H9 (cell line): ENCODE results near the gene PLG. TPM values are rescaled to one million over a fixed set of nuclear protein-coding genes. Genes with fewer than 3 reads are reported as not detected.

ENCODE experiments used
- DNase-seq: peaks from one replicate; pipeline ENCODE4 v3.0.0-alpha.2; 2017
- H2AFZ ChIP-seq: one replicate; pipeline ENCODE4 v1.6.1; 2013; ENCODE audit warnings: mild to moderate bottlenecking, low read length, control low read depth, moderate library complexity
- H2AK5ac ChIP-seq: 2 replicates; pipeline ENCODE4 v1.6.1; 2013; ENCODE audit warnings: low read length, control low read depth, mixed read lengths; ENCODE audit not compliant: insufficient read length
- H2BK120ac ChIP-seq: one replicate; pipeline ENCODE4 v1.6.1; 2013; ENCODE audit warnings: low read depth, mild to moderate bottlenecking, low read length, control low read depth, inconsistent platforms; ENCODE audit not compliant: poor library complexity, severe bottlenecking
- H2BK12ac ChIP-seq: 2 replicates; pipeline ENCODE4 v1.6.1; 2013; ENCODE audit warnings: low read length, control low read depth, mixed read lengths, low read depth; ENCODE audit not compliant: insufficient read length
- H2BK15ac ChIP-seq: 2 replicates; pipeline ENCODE4 v1.6.1; 2013; ENCODE audit warnings: low read depth, low read length, control low read depth
- H2BK20ac ChIP-seq: one replicate; pipeline ENCODE4 v1.6.1; 2013; ENCODE audit warnings: low read depth, mild to moderate bottlenecking, low read length, control low read depth, inconsistent platforms; ENCODE audit not compliant: poor library complexity, severe bottlenecking
- H2BK5ac ChIP-seq: 2 replicates; pipeline ENCODE4 v1.6.1; 2013; ENCODE audit warnings: low read length, control low read depth, mixed read lengths; ENCODE audit not compliant: insufficient read length
- H3K14ac ChIP-seq: 2 replicates; pipeline ENCODE4 v1.6.1; 2013; ENCODE audit warnings: low read length, control low read depth; ENCODE audit not compliant: insufficient read depth
- H3K18ac ChIP-seq: 2 replicates; pipeline ENCODE4 v1.6.1; 2013; ENCODE audit warnings: low read depth, mild to moderate bottlenecking, mixed read lengths, low read length, control low read depth; ENCODE audit not compliant: insufficient read length
- H3K23ac ChIP-seq: 2 replicates; pipeline ENCODE4 v1.6.1; 2013; ENCODE audit warnings: low read length, control low read depth, mixed read lengths, low read depth; ENCODE audit not compliant: insufficient read length
- H3K23me2 ChIP-seq: 2 replicates; pipeline ENCODE4 v1.6.1; 2013; ENCODE audit warnings: low read depth, mild to moderate bottlenecking, mixed read lengths, low read length, control low read depth; ENCODE audit not compliant: insufficient read length, poor library complexity, severe bottlenecking
- H3K27ac ChIP-seq: 2 replicates; pipeline ENCODE4 v1.5.1; 2013; ENCODE audit warnings: low read length, control low read depth, mixed read lengths, low read depth; ENCODE audit not compliant: insufficient read length
- H3K27me3 ChIP-seq: 2 replicates; pipeline ENCODE4 v1.6.1; 2013; ENCODE audit warnings: low read length, control low read depth, inconsistent platforms; ENCODE audit not compliant: insufficient read depth
- H3K4ac ChIP-seq: 2 replicates; pipeline ENCODE4 v1.6.1; 2013; ENCODE audit warnings: low read depth, mild to moderate bottlenecking, control low read depth, inconsistent platforms, low read length, moderate library complexity
- H3K4me1 ChIP-seq: 2 replicates; pipeline ENCODE4 v1.6.1; 2013; ENCODE audit warnings: low read length, control low read depth, inconsistent platforms; ENCODE audit not compliant: insufficient read depth
- H3K4me2 ChIP-seq: 2 replicates; pipeline ENCODE4 v1.6.1; 2013; ENCODE audit warnings: low read length, control low read depth, mixed read lengths; ENCODE audit not compliant: insufficient read length, insufficient read depth
- H3K56ac ChIP-seq: 2 replicates; pipeline ENCODE4 v1.6.1; 2013; ENCODE audit warnings: low read depth, mild to moderate bottlenecking, mixed read lengths, low read length, control low read depth; ENCODE audit not compliant: insufficient read length
- H3K79me1 ChIP-seq: 2 replicates; pipeline ENCODE4 v1.6.1; 2013; ENCODE audit warnings: low read depth, mild to moderate bottlenecking, moderate library complexity, low read length, control low read depth, inconsistent platforms; ENCODE audit not compliant: insufficient read depth, poor library complexity, severe bottlenecking
- H3K79me2 ChIP-seq: 2 replicates; pipeline ENCODE4 v1.6.1; 2013; ENCODE audit warnings: low read length, control low read depth, inconsistent platforms; ENCODE audit not compliant: insufficient read depth
- H3K9ac ChIP-seq: 2 replicates; pipeline ENCODE4 v1.6.1; 2013; ENCODE audit warnings: low read length, control low read depth, mixed read lengths; ENCODE audit not compliant: insufficient read length; ENCODE audit errors: extremely low read depth
- H3K9me3 ChIP-seq: one replicate; pipeline ENCODE4 v1.6.1; 2013; ENCODE audit warnings: low read depth, low read length, inconsistent platforms; ENCODE audit not compliant: control insufficient read depth
- H3T11ph ChIP-seq: one replicate; pipeline ENCODE4 v1.6.1; 2013; ENCODE audit warnings: mild to moderate bottlenecking, low read length, control low read depth, inconsistent platforms
- H4K20me1 ChIP-seq: one replicate; pipeline ENCODE4 v1.6.1; 2013; ENCODE audit not compliant: control insufficient read depth, insufficient read length, insufficient read depth
- H4K5ac ChIP-seq: 2 replicates; pipeline ENCODE4 v1.6.1; 2013; ENCODE audit warnings: low read depth, mild to moderate bottlenecking, mixed read lengths, low read length, control low read depth; ENCODE audit not compliant: insufficient read length
- H4K8ac ChIP-seq: replicated peaks from 2 replicates; pipeline ENCODE4 v1.6.1; 2013; ENCODE audit warnings: low read length, control low read depth, mixed read lengths, low read depth; ENCODE audit not compliant: insufficient read length
- H4K91ac ChIP-seq: 2 replicates; pipeline ENCODE4 v1.6.1; 2013; ENCODE audit warnings: low read depth, mild to moderate bottlenecking, moderate library complexity, mixed read lengths, low read length, control low read depth; ENCODE audit not compliant: insufficient read length
- H3K27ac Mint-ChIP-seq, 3 experiments: 2 replicates in 2 of 3; 3 replicates in 1 of 3; pipeline ENCODE4 v1.8.0; 2020 to 2021; ENCODE audit warnings: mixed read lengths in 3 of 3, mild to moderate bottlenecking in 1 of 3, moderate library complexity in 1 of 3
- H3K27me3 Mint-ChIP-seq: 2 replicates; pipeline ENCODE4 v1.8.0; 2021; ENCODE audit warnings: low read depth, mild to moderate bottlenecking, moderate library complexity, mixed read lengths
- H3K36me3 Mint-ChIP-seq, 3 experiments: 2 replicates in 2 of 3; 3 replicates in 1 of 3; pipeline ENCODE4 v1.8.0; 2020 to 2021; ENCODE audit warnings: low read depth in 3 of 3, mixed read lengths in 3 of 3; ENCODE audit not compliant: insufficient read depth in 1 of 3
- H3K4me1 Mint-ChIP-seq, 2 experiments: 2 replicates each; pipeline ENCODE4 v1.8.0; 2020; ENCODE audit warnings: mixed read lengths in 2 of 2
- H3K4me3 Mint-ChIP-seq, 2 experiments: 2 replicates in 1 of 2; 3 replicates in 1 of 2; pipeline ENCODE4 v1.8.0; 2020 to 2021; ENCODE audit warnings: mild to moderate bottlenecking in 2 of 2, mixed read lengths in 2 of 2, moderate library complexity in 1 of 2
- H3K9me3 Mint-ChIP-seq, 2 experiments: 2 replicates in 1 of 2; 3 replicates in 1 of 2; pipeline ENCODE4 v1.8.0; 2020; ENCODE audit warnings: mild to moderate bottlenecking in 2 of 2, mixed read lengths in 2 of 2, moderate library complexity in 1 of 2
- WGBS: extraction: QIAGEN DNeasy Blood & Tissue Kit; methylation state at CpG from one replicate; pipeline ENCODE4 v1.1.7; 2013; ENCODE audit warnings: missing lambda C conversion rate, low lambda C conversion rate, mixed read lengths; ENCODE audit not compliant: insufficient read length; ENCODE audit errors: extremely low coverage; 5-methylcytosine and 5-hydroxymethylcytosine counted together
- total RNA-seq: library from RNA; stranded (reverse); gene quantifications from 2 replicates; pipeline ENCODE4 v1.2.1, GENCODE V29; 2021
- TF ChIP-seq, protein P1 (sequence below): fragments of 200-600 bp; sonication (generic); conservative IDR thresholded peaks from 3 replicates; pipeline ENCODE4 v1.8.0; 2021; ENCODE audit warnings: antibody characterized with exemption, mild to moderate bottlenecking

Gene PLG
- total RNA-seq, 1 experiment from 2014 or later = not detected

GRCh38 chr6:160790028-160790792 is 88.2 kb downstream of the PLG start:
- Histone ChIP-seq H3K79me1 (no peaks in the 10 kb centered on the region), H4K91ac (no peak overlapping the region), H2BK12ac (no peak overlapping the region), H2BK20ac (peak overlapping the region; percentile 60), H4K8ac (no peak overlapping the region), H3K9me3 (no peaks in the 10 kb centered on the region), H3K27me3 (no peaks in the 10 kb centered on the region), H3K9ac (no peak overlapping the region), H3K4me2 (peak overlapping the region; percentile 54), H3K79me2 (no peaks in the 10 kb centered on the region), H3K23ac (no peak overlapping the region), H3K14ac (no peak overlapping the region), H2BK120ac (no peak overlapping the region), H2BK5ac (no peak overlapping the region), H3K23me2 (no peaks in the 10 kb centered on the region), H3T11ph (no peak overlapping the region), H3K4me1 (no peaks in the 10 kb centered on the region; the same call in 1 of the 2 replicates), H3K18ac (no peak overlapping the region), H2AK5ac (no peak overlapping the region), H4K20me1 (no peaks in the 10 kb centered on the region), H2BK15ac (no peak overlapping the region), H4K5ac (no peak overlapping the region), H2AFZ (peak overlapping the region; percentile 98), H3K56ac (no peak overlapping the region), H3K27ac (no peak overlapping the region), H3K4ac (no peak overlapping the region)
- Mint-ChIP-seq H3K27ac (peak overlapping the region; percentile 1 to 82 (median 56)), H3K27me3 (peaks cover 2% of the 10 kb centered on the region; the same call in 1 of the 2 replicates), H3K9me3 (no peaks in the 10 kb centered on the region), H3K4me1 (peaks cover 30 to 32% of the 10 kb centered on the region in 2 experiments), H3K4me3 (peak overlapping the region; percentile 51 to 73), H3K36me3 (no peaks in the 10 kb centered on the region)
- DNase-seq = peak; percentile 57
- WGBS = no CpG with 5 or more reads among the region's 7 CpGs
- TF ChIP-seq, protein P1, sequence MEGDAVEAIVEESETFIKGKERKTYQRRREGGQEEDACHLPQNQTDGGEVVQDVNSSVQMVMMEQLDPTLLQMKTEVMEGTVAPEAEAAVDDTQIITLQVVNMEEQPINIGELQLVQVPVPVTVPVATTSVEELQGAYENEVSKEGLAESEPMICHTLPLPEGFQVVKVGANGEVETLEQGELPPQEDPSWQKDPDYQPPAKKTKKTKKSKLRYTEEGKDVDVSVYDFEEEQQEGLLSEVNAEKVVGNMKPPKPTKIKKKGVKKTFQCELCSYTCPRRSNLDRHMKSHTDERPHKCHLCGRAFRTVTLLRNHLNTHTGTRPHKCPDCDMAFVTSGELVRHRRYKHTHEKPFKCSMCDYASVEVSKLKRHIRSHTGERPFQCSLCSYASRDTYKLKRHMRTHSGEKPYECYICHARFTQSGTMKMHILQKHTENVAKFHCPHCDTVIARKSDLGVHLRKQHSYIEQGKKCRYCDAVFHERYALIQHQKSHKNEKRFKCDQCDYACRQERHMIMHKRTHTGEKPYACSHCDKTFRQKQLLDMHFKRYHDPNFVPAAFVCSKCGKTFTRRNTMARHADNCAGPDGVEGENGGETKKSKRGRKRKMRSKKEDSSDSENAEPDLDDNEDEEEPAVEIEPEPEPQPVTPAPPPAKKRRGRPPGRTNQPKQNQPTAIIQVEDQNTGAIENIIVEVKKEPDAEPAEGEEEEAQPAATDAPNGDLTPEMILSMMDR = peak; percentile 51; the same call in 2 of the 3 replicates
